GOT3 (cell line): Measurements from ENCODE around the gene SLFN12.
"Not testable (repeated sequence)": the region's sequence is repeated elsewhere in the genome, so short reads cannot be mapped to it uniquely, and the experiment has no call there.

Source experiments
- DNase-seq: peaks from one replicate; lab custom pipeline; 2025; ENCODE audit warnings: mixed read lengths; lab: John Stamatoyannopoulos, UW

Gene SLFN12

DNA sequence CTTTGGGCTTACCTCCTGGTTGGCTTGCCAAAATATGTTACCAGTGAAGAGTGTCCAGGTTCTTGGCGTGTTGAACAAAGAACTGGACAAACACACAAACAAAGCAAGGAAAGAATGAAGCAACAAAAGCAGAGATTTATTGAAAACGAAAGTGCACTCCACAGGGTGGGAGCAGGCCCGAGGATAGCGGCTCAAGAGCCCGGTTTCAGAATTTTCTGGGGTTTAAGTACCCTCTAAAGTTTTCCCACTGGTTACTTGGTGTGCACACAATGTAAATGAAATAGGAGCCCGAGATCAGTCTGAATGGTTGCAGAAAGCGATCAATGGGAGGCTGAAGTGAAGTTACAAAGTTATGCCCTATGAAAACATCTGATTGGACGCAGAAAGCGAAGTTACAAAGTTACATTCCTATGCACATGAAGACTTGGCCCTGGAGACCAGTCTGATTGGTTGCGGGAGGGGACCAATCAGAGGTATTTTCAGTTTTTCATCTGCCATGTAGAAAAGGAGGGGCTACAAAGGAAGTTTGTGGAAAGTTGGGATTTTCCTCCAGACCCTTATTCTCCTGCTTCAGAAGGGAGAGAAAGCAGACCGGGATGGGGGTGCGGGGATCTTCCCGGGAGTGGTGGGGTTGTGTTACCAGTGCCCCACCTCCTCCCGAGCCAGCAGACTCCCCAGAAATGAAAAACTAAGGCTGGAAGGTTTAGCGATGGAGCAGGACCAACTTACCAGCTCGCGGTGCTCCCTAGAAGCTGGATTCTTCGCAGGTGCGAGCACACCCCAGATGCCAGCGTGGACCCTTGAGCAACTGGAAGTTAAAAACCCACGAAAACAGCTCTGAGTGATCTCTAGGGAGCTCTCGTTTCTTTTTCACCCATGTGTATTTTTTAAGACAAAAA lies at the start of gene SLFN12:
Gene SLFN12 (minus strand): TSS at position 325 of the 899 bp plus-strand sequence. CDS start 9,472 bp downstream, outside the sequence.
- peak; percentile 35 for DNase-seq

DNA sequence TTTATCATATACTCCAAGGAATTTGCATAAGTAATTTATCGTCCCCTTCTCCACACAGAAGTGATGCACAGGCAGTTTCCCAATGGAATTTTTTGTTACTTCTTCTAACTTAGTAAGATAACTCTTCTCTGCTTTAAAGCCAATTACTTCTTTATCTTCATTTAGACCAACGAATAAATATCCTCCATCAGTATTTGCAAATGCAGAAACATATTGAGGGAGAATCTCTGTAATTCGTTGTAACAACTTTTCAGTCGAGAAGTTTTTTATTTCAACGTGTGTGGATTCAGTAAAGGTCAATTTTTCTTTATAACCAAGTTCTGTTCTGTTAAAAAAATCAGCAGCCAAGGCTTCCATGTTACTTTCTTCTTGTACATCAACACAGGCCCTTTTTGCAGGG lies 47.0 kb upstream of the SLFN12 start:
- no peak for DNase-seq

DNA sequence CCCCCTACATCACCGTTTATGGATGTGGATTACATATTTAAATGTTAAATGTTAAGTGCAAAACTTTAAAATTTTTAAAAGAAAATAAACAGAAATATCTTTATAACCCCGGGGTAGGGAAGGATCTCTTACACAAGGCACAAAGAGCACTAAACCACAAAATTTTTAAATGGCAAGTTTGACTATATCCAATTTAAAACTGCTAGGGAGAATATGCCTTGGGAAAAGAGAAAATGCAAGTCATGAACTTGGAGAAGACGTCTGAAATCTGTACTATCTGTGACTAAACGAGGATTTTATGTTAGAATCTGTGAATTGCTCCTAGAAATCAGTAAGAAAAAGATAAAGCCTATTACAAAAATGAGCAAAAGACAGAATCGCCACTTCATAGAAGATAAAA lies 44.9 kb upstream of the SLFN12 start:
- no peak for DNase-seq

GRCh38 chr17:35476283-35476820 lies 44.1 kb upstream of the SLFN12 start:
- no peak for DNase-seq

GRCh38 chr17:35468475-35468874 lies 36.2 kb upstream of the SLFN12 start:
- DNase-seq: no peak

DNA sequence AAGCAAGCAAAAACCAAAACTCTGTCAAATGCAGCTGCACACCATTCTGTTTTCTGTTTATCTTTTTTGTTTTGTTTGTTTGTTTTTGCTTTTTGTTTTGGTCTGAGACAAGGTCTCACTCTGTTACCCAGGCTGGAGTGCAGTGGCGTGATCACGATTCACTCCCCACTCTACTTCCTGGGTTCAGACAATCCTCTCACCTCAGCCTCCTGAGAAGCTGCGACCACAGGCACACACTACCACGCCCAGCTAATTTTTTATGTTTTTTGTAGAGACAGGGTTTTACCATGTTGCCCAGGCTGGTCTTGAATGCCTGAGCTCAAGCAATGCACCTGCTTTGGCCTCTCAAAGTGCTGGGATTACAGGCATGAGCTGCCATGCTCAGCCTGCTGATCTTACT lies 35.5 kb upstream of the SLFN12 start:
- DNase-seq: no peak

GRCh38 chr17:35460354-35460851 lies 28.1 kb upstream of the SLFN12 start:
- DNase-seq: no peak

- DNase-seq: not testable (repeated sequence)
Observed at GRCh38 chr17:35454035-35454434, 21.7 kb upstream of the SLFN12 start.

GRCh38 chr17:35453171-35453570 lies 20.9 kb upstream of the SLFN12 start:
- DNase-seq: no peak

GRCh38 chr17:35449371-35449931 lies 17.2 kb upstream of the SLFN12 start:
- DNase-seq: no peak

- DNase-seq: no peak
Observed at GRCh38 chr17:35448899-35449227, 16.6 kb upstream of the SLFN12 start.

DNA sequence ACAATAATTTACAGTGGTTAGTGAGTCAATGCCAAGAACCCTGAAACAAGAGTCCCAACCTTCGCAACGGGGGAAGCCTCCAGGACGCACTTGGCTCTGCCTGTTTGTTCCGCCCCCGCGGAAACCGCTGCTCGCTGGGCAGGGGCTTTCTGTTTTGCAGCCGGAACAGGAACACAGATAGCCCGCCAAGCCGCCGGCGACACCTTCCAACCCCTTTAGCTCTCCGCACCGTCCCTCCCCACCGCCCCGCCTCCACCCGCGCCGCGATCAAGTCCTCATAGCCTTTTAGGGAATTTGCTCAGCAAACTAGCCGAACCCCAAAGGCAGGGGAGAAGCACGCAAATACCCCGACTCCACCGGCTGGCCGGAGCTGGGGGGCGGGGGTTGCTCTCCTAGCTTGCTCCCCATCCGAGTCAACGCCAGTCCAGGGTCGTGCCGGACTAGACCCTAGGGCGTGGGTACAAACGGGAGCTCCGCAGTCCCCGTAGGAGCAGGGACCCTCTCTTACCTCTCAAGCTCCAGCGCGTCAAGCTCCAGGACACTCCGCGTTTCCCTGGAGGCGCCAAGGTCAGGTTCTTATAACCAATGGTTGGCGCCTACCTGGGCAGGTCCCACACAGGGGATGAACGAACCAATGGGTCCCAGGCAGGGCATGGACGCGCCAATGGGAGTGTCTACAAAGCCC lies 16.1 kb upstream of the SLFN12 start, which contains the start of gene SLFN13:
Gene SLFN13 (minus strand): TSS at position 553 of the 685 bp plus-strand sequence. CDS start 3,086 bp downstream, outside the sequence.
- no peak for DNase-seq

- no peak for DNase-seq
Observed at GRCh38 chr17:35447499-35447898, 15.2 kb upstream of the SLFN12 start.

GRCh38 chr17:35438433-35438832 lies 6.1 kb upstream of the SLFN12 start:
- no peak for DNase-seq

- DNase-seq: peak; percentile 61
Observed at GRCh38 chr17:35433075-35433894, 985 bp upstream of the SLFN12 start.

DNA sequence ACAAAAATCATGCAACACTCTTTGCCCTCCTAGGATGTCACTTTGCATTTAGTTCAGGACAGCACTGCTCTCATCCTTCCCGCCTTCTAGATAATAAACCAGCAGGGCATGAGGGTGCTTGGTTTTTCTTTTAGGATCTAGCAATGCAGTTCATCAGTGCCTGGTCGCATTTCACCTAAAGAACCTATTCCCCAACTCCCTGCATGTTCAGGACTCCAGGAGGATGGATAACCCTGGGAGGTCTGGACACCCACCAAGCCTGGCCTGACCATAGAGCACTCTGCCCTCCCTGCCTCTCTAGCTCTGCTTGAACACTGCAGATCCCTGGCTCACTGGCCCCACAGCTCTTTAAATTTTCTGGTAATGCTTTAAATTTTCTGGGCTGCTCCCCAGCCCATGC lies 2.6 kb downstream of the SLFN12 start:
- DNase-seq: no peak

DNA sequence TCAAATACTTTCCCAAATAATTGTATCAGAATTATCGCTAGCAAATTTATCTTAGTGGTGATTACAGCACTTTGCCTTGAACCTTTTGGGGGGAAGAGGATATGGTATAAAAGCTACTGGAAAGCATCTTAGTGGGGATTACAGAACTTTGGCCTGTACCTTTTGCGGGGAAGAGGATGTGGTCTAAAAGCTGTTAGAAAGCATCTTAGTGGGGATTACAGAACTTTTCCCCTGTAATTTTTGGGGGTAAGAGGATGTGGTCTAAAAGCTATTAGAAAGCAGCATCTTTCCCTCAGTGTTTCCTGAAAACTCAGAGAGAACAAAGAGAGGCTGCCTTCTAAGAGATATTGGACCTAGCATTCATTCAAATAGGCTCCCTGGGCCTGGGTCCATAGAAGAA lies 4.1 kb downstream of the SLFN12 start:
- no peak for DNase-seq

DNA sequence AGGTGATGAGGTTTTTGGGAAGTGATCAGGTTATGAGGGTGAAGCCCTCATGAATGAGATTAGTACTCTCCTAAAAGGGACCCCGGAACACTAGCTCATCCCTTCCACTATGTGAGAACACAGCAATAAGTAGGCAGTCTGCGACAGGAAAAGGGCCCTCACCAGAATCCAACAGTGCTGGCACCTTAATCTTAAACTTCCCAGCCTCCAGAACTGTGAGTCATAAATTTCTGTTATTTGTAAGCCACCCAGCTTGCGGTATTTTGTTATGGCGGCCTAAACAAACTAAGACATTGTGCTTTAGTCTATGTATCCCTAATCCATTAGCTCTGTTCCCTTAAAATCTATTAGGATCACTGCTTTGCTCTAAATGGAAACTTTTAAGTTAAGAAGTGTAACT lies 8.5 kb downstream of the SLFN12 start:
- no peak for DNase-seq

DNA sequence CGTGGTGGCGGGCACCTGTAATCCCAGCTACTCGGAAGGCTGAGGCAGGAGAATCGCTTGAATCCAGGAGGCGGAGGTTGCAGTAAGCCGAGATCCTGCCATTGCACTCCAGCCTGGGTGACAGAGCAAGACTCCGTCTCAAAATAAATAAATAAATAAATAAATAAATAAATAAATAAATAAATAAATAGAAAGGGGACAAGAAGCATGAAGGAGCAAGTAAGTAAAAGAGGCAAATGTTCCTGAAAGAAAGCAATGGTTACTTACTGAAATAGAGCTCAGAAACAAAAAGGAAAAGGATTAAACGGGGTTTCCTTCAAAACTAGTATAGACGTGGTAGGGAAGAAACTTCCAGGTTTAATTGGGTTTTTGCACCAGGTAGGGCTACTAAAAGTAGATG lies 11.2 kb downstream of the SLFN12 start:
- not testable (repeated sequence) for DNase-seq

GRCh38 chr17:35416659-35417058 lies 15.6 kb downstream of the SLFN12 start:
- DNase-seq: no peak

DNA sequence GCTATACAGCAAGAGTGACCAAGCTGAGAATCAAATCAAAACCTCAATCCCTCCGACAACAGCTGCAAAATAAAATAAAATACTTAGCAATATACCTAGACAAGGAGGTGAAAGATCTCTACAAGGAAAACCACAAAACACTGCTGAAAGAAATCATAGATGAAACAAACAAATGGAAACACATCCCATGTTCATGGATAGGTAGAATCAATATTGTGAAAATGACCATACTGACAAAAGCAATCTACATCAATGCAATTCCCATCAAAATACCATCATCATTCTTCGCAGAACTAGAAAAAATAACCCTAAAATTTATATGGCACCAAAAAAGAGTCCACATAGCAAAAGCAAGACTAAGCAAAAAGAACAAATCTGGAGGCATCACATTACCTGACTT lies 17.6 kb downstream of the SLFN12 start:
- not testable (repeated sequence) for DNase-seq

DNA sequence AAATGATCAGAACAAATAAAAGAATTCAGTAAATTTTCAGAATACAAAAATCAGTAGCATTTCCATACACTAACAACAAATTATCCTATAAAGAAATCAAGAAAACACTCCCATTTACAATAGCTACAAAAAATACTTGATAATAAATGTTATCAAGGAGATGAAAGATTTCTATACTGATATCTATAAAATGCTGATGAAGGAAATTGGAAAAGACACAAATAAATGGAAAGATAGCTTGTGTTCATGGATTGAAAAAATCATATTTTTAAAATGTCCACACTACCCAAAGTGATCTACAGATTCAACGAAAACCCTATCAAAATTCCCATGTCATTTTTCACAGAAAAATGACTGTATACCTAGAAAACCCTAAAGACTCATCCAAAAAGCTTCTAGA lies 18.1 kb downstream of the SLFN12 start:
- DNase-seq: no peak
